PC-3 (cell line): ENCODE measurements around the gene KLHL7.

Experiments used
- CTCF ChIP-seq: fragments of 300-600 bp; sonication (generic); conservative IDR thresholded peaks from 2 replicates; pipeline ENCODE4 v1.5.1; 2017; ENCODE audit warnings: antibody characterized with exemption, low read depth, mild to moderate bottlenecking, low read length
- EZH2 ChIP-seq: fragments of 300-600 bp; sonication (generic); IDR thresholded peaks from one replicate; pipeline ENCODE4 v1.6.1; 2017; ENCODE audit warnings: antibody characterized with exemption, mild to moderate bottlenecking, low read length; ENCODE audit not compliant: unreplicated experiment

- TF ChIP-seq EZH2 (no peak), CTCF (no peak)
Observed at GRCh38 chr7:23168111-23168885, 62.7 kb downstream of the KLHL7 start.
